Endodermal cell (in vitro differentiated cells): ENCODE data around the gene TACO1. TPM values are rescaled to one million over a fixed set of nuclear protein-coding genes. Genes with fewer than 3 reads are reported as not detected.
A peak's percentile ranks its signal among the peaks of the same experiment; 100 is the strongest.

Source experiments
- DNase-seq: peaks from one replicate; pipeline ENCODE4 v3.0.0-alpha.2; 2017
- H3K27ac ChIP-seq: 2 replicates; pipeline ENCODE4 v1.5.1; 2013; ENCODE audit warnings: mild to moderate bottlenecking, low read depth, low read length, moderate library complexity
- H3K27me3 ChIP-seq: 2 replicates; pipeline ENCODE4 v1.6.1; 2013; ENCODE audit warnings: mild to moderate bottlenecking, low read length, moderate library complexity; ENCODE audit not compliant: insufficient read depth, control insufficient read depth, poor library complexity, severe bottlenecking
- H3K36me3 ChIP-seq: 2 replicates; pipeline ENCODE4 v1.7.0; 2013; ENCODE audit warnings: mild to moderate bottlenecking, low read length, moderate library complexity; ENCODE audit not compliant: control insufficient read depth, insufficient read depth
- H3K4me1 ChIP-seq: one replicate; pipeline ENCODE4 v1.7.0; 2013; ENCODE audit warnings: low read length; ENCODE audit not compliant: control insufficient read depth, insufficient read depth
- H3K4me3 ChIP-seq: 2 replicates; pipeline ENCODE4 v1.5.1; 2013; ENCODE audit warnings: mild to moderate bottlenecking, low read length, moderate library complexity
- H3K9ac ChIP-seq: 2 replicates; pipeline ENCODE4 v1.6.1; 2013; ENCODE audit warnings: mild to moderate bottlenecking, low read length, moderate library complexity; ENCODE audit not compliant: poor library complexity, severe bottlenecking; ENCODE audit errors: extremely low read depth
- H3K9me3 ChIP-seq: 2 replicates; pipeline ENCODE4 v1.6.1; 2013; ENCODE audit warnings: mild to moderate bottlenecking, low read length, moderate library complexity; ENCODE audit not compliant: control insufficient read depth
- H3K27ac Mint-ChIP-seq: 2 replicates; pipeline ENCODE4 v1.8.0; 2020; ENCODE audit warnings: mixed read lengths
- H3K27me3 Mint-ChIP-seq: 2 replicates; pipeline ENCODE4 v1.8.0; 2021; ENCODE audit warnings: mild to moderate bottlenecking, mixed read lengths; ENCODE audit not compliant: insufficient read depth
- H3K36me3 Mint-ChIP-seq: 2 replicates; pipeline ENCODE4 v1.8.0; 2020; ENCODE audit warnings: low read depth, mixed read lengths
- H3K4me1 Mint-ChIP-seq: 2 replicates; pipeline ENCODE4 v1.8.0; 2020; ENCODE audit warnings: mixed read lengths
- H3K4me3 Mint-ChIP-seq: 2 replicates; pipeline ENCODE4 v1.8.0; 2020; ENCODE audit warnings: mild to moderate bottlenecking, moderate library complexity, mixed read lengths
- H3K9me3 Mint-ChIP-seq: 2 replicates; pipeline ENCODE4 v1.8.0; 2020; ENCODE audit warnings: mild to moderate bottlenecking, mixed read lengths
- CTCF ChIP-seq: fragments of 200-600 bp; sonication (generic); conservative IDR thresholded peaks from 2 replicates; pipeline ENCODE4 v1.5.0; 2021; ENCODE audit warnings: antibody characterized with exemption, mild to moderate bottlenecking
- WGBS, 2 experiments: methylation state at CpG; one replicate each; pipeline versions ENCODE4 v1.1.5 to v1.1.7; 2013; ENCODE audit warnings: missing lambda C conversion rate in 2 of 2, mixed read lengths in 1 of 2; ENCODE audit not compliant: insufficient coverage in 1 of 2, insufficient read length in 1 of 2; 5-methylcytosine and 5-hydroxymethylcytosine counted together
- total RNA-seq, 2 donors: library from RNA; stranded (reverse); fragmentation: NEBNext Ultra II Directional in 1 of 2; extraction: Animal tissue kit (Norgen Biotek cat#: 25700) in 1 of 2; gene quantifications; 2 replicates in 1 of 2; 3 replicates in 1 of 2; pipeline ENCODE4 v1.2.1, GENCODE V29; 2021

The TACO1 gene
- total RNA-seq, 2 donors from 2014 or later: 19.6 to 20.3 TPM

DNA sequence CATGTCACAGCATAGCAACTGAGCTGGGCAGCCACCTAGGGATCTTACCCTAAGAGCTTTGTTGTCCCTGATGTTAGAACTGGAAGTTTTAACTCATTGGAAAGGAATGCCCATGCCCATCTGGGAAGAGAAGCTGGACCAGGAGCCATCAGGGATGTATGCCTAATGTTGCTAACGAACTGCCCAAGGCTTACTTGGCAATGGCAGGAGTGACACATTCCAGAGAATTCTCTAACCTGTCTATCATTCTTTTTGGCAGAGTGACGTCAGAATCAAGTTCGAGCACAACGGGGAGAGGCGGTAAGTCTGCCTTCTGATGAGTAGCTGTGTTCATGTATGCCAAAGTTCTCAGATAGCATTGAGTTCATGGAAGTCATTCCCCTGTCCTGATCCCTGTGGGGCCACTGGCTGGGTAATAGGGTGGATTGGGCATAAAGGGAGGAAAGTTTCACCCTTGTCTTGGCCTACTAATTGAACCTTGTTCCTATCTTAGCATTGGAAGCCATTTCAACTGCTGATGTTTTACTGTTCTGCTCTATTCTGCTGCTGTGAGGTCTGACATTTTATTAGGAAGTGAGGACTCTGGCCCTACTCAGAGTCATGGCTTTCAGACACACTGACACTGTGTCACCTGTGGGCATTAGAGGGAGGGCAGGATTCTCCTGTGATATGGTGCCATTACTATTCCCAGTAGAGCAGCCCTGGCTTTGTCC is 45.2 kb downstream of the TACO1 start:
- no peak overlapping the region for H3K27ac Mint-ChIP-seq
- peaks cover 10% of the 10 kb centered on the region for H3K36me3 Mint-ChIP-seq
- peaks cover 14% of the 10 kb centered on the region for H3K4me1 Mint-ChIP-seq
- H3K9me3 ChIP-seq: no peaks in the 10 kb centered on the region
- no peak overlapping the region for H3K4me3 ChIP-seq
- 93 to 94% methylated on average over 5 of the region's 5 CpGs for WGBS, 2 experiments
- H3K9ac ChIP-seq: no peak overlapping the region
- no peak overlapping the region for H3K27ac ChIP-seq
- no peak overlapping the region for H3K4me3 Mint-ChIP-seq
- TF ChIP-seq CTCF: no peak
- H3K9me3 Mint-ChIP-seq: no peaks in the 10 kb centered on the region
- H3K36me3 ChIP-seq: peaks cover 14% of the 10 kb centered on the region
- no peaks in the 10 kb centered on the region for H3K4me1 ChIP-seq
- H3K27me3 ChIP-seq: peaks cover 8% of the 10 kb centered on the region
- DNase-seq: peak; percentile 33
- H3K27me3 Mint-ChIP-seq: peaks cover under 1% of the 10 kb centered on the region

DNA sequence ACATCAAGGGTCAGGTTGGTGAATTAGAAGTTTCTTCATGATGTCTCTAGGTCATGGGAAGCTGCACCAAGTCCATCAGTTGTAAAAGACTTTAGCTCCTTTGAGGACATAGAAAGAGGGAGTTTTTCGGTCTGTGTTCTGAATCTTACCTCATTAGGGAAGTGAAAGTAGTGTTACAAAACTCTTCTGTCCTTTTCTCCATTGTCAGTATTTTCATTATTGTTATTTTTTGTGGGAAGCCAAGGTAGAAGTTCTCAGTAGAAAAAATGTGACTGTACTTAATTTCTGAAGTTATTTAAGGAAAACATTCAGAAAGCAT is 45.8 kb downstream of the TACO1 start:
- no peak for DNase-seq
- H3K4me3 Mint-ChIP-seq: no peak overlapping the region
- no peak for TF ChIP-seq CTCF
- Histone ChIP-seq H3K4me3 (no peak overlapping the region), H3K9me3 (no peaks in the 10 kb centered on the region), H3K4me1 (no peaks in the 10 kb centered on the region), H3K27me3 (peaks cover 3% of the 10 kb centered on the region), H3K36me3 (peaks cover 14% of the 10 kb centered on the region), H3K9ac (no peak overlapping the region), H3K27ac (no peak overlapping the region)
- peaks cover 11% of the 10 kb centered on the region for H3K36me3 Mint-ChIP-seq
- H3K27ac Mint-ChIP-seq: no peak overlapping the region
- peaks cover 14% of the 10 kb centered on the region for H3K4me1 Mint-ChIP-seq
- 89 to 100% methylated on average over 1 of the region's 1 CpG for WGBS, 2 experiments
- H3K9me3 Mint-ChIP-seq: no peaks in the 10 kb centered on the region
- no peaks in the 10 kb centered on the region for H3K27me3 Mint-ChIP-seq

DNA sequence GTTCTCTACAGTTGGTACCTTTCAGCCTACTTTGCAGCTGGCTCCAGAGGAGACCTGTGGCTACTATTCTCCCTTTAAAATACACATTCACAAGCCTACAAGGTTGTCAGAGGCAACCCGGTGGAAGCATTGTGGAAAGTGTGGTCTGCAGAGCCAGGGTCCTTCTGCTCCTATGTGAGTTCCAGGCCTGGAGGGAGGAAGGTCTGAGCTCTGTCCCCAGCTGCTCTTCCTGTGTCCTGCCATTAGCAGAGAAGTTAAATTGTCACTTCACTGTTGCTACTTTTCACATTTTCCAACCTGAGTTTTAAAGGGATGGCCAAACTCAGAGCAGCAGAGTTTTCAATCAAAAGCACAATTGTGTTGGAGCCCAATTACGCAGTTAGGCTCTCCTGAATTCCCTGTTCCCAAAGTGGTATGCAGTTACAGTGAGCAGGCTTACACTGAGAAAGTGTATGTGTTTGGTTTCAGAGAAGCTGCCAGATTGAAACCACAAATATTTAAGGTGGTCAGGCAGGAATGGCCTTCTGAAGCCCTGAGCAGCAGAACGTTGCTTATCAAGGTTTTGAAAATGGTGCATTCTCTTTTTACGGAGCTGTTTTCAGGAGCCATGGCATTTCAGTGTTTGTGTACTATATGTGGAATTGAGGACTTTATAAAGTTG is 46.5 kb downstream of the TACO1 start:
- TF ChIP-seq CTCF: no peak
- Histone ChIP-seq H3K9me3 (no peaks in the 10 kb centered on the region), H3K36me3 (peaks cover 14% of the 10 kb centered on the region), H3K4me1 (no peaks in the 10 kb centered on the region), H3K27ac (no peak overlapping the region), H3K4me3 (no peak overlapping the region), H3K9ac (no peak overlapping the region), H3K27me3 (no peaks in the 10 kb centered on the region)
- no peaks in the 10 kb centered on the region for H3K9me3 Mint-ChIP-seq
- no peaks in the 10 kb centered on the region for H3K27me3 Mint-ChIP-seq
- WGBS, 2 experiments: 77 to 89% methylated on average over 3 to 4 of the region's 4 CpGs
- DNase-seq: peak; percentile 54
- H3K4me3 Mint-ChIP-seq: no peak overlapping the region
- H3K27ac Mint-ChIP-seq: no peak overlapping the region
- H3K36me3 Mint-ChIP-seq: peaks cover 12% of the 10 kb centered on the region
- H3K4me1 Mint-ChIP-seq: peaks cover 14% of the 10 kb centered on the region
